Measurements from ENCODE around the gene SPRR4. TPM values are rescaled to one million over a fixed set of nuclear protein-coding genes. Genes with fewer than 3 reads are reported as not detected.

SPRR4 gene
- total RNA-seq, 1 experiment from 2014 or later: not detected

DNA sequence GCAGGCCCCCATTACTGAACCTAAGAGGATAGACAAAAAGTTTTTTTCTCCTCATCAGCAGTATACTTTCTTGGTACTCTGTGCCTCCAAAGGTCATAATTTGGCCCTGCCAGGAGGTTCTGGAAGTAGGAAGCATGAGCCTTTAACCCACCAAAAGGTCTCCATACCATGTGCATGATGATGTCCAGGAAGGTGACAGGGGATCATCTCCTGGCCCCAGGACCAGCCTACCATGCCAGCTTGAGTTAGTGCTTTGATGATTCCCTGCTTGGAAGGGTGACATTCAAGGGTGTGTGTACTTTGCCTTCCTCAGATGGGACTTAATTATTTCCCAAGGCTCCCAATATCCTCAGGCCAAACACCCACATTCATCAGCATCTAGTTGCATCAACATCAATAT is 7.2 kb downstream of the SPRR4 start:
- no peaks in the 10 kb centered on the region for H3K36me3 Mint-ChIP-seq (ENCODE audit: insufficient read depth, unreplicated experiment)
- intact Hi-C loops (cut with micrococcal nuclease; ENCODE audit: unreplicated experiment): no loop called here
- ChIA-PET CTCF (no interaction called here), POLR2A (no interaction called here)
- no peak overlapping the region for H3K4me3 ChIP-seq (ENCODE audit: low read depth, low read length)
- no peaks in the 10 kb centered on the region for H3K9me3 ChIP-seq
- peaks cover 2% of the 10 kb centered on the region; the same call in 1 of the 2 replicates for H3K27me3 ChIP-seq (replicated peaks; ENCODE audit: control insufficient read depth, insufficient read depth, low read length)
- no peak overlapping the region for H3K27ac Mint-ChIP-seq (ENCODE audit: unreplicated experiment)
- no peaks in the 10 kb centered on the region for H3K36me3 ChIP-seq (ENCODE audit: control insufficient read depth, insufficient read depth, low read length)
- H3K9me3 Mint-ChIP-seq (ENCODE audit: unreplicated experiment): no peaks in the 10 kb centered on the region
- no peaks in the 10 kb centered on the region for H3K4me1 Mint-ChIP-seq (ENCODE audit: low read depth, unreplicated experiment)
- no TSS peak for BruUV-seq (replicated peaks)
- TF ChIP-seq, protein P1, sequence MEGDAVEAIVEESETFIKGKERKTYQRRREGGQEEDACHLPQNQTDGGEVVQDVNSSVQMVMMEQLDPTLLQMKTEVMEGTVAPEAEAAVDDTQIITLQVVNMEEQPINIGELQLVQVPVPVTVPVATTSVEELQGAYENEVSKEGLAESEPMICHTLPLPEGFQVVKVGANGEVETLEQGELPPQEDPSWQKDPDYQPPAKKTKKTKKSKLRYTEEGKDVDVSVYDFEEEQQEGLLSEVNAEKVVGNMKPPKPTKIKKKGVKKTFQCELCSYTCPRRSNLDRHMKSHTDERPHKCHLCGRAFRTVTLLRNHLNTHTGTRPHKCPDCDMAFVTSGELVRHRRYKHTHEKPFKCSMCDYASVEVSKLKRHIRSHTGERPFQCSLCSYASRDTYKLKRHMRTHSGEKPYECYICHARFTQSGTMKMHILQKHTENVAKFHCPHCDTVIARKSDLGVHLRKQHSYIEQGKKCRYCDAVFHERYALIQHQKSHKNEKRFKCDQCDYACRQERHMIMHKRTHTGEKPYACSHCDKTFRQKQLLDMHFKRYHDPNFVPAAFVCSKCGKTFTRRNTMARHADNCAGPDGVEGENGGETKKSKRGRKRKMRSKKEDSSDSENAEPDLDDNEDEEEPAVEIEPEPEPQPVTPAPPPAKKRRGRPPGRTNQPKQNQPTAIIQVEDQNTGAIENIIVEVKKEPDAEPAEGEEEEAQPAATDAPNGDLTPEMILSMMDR (IDR thresholded peaks at IDR 0.05; ENCODE audit: insufficient read depth in 1 of 2, low read depth in 1 of 2, low read length in 1 of 2, severe bottlenecking in 1 of 2, unreplicated experiment in 1 of 2): no peak
- no peaks in the 10 kb centered on the region for H3K4me1 ChIP-seq
- peaks cover 18% of the 10 kb centered on the region for H3K27me3 Mint-ChIP-seq (ENCODE audit: insufficient read depth, unreplicated experiment)
- no peak overlapping the region for H3K4me3 Mint-ChIP-seq (ENCODE audit: unreplicated experiment)
- DNase-seq: no peak

DNA sequence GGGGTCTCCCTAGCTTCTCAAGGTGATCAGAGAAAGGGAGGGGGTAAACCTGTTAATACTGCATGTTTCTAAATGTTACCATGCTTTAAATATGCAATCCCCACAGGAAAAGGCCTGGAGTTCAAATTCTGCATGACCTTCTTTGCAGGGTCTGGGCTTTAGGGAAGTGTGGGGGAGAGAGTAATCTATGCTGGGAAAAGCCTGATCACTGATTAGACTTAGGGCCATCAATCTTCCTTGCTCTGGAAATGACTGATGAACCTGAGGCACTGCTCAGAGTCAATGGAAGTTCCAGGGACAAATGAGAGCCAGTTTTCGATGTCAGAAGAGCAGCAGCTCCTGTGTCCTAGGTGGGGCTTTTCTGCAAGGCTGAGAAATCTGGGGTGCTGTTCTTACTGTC is 10.2 kb downstream of the SPRR4 start:
- Histone ChIP-seq H3K4me3 (ENCODE audit: low read depth, low read length) (no peak overlapping the region), H3K27me3 (replicated peaks; ENCODE audit: control insufficient read depth, insufficient read depth, low read length) (peaks cover 2% of the 10 kb centered on the region; the same call in 1 of the 2 replicates), H3K9me3 (no peaks in the 10 kb centered on the region), H3K36me3 (ENCODE audit: control insufficient read depth, insufficient read depth, low read length) (no peaks in the 10 kb centered on the region), H3K4me1 (no peaks in the 10 kb centered on the region)
- CTCF ChIA-PET: no interaction called here
- POLR2A ChIA-PET: no interaction called here
- BruUV-seq (replicated peaks): no TSS peak
- Mint-ChIP-seq H3K27ac (ENCODE audit: unreplicated experiment) (no peak overlapping the region), H3K36me3 (ENCODE audit: insufficient read depth, unreplicated experiment) (no peaks in the 10 kb centered on the region), H3K4me3 (ENCODE audit: unreplicated experiment) (no peak overlapping the region), H3K4me1 (ENCODE audit: low read depth, unreplicated experiment) (no peaks in the 10 kb centered on the region), H3K27me3 (ENCODE audit: insufficient read depth, unreplicated experiment) (peaks cover 26% of the 10 kb centered on the region), H3K9me3 (ENCODE audit: unreplicated experiment) (no peaks in the 10 kb centered on the region)
- DNase-seq: no peak
- TF ChIP-seq, protein P1 (IDR thresholded peaks at IDR 0.05; ENCODE audit: insufficient read depth in 1 of 2, low read depth in 1 of 2, low read length in 1 of 2, severe bottlenecking in 1 of 2, unreplicated experiment in 1 of 2): no peak
- intact Hi-C loops (cut with micrococcal nuclease; ENCODE audit: unreplicated experiment): no loop called here

DNA sequence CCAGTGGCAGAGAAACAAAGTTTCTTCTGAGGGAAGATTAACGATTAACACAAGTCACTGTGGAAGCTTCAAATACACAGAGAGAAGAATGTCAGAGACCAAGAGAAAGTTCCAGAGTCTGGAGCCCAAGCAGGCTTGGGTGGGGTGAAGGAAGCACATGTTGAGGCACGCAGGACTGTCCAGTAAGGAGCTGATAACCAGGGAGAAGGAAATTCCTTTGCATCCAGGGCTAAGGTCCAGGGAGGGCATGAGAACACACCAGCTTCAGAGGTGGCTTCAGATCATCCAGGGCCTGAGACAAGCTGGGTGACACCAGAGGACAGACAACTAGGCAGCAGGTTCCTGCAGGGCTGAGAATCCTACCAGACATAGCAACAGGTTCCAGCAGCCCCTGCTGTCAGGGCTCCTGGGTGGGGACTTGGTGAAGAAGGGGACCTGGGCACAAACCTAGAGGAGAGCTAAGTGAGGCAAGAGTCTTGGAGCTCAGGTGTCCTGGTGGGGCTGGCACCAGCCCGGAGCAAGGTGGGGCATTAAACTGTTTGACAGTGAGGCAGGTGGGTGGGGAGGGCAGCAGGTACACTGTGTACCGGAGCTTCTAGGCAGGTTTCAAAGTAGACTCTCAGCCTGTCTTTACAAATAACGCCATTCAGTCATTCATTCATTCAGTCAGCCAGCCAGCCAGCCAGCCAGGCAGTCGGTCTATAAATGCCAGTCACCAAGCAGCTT is 10.9 kb downstream of the SPRR4 start:
- no peak for DNase-seq
- peaks cover 24% of the 10 kb centered on the region for H3K27me3 Mint-ChIP-seq (ENCODE audit: insufficient read depth, unreplicated experiment)
- H3K9me3 Mint-ChIP-seq (ENCODE audit: unreplicated experiment): no peaks in the 10 kb centered on the region
- Histone ChIP-seq H3K4me3 (ENCODE audit: low read depth, low read length) (no peak overlapping the region), H3K36me3 (ENCODE audit: control insufficient read depth, insufficient read depth, low read length) (no peaks in the 10 kb centered on the region), H3K4me1 (no peaks in the 10 kb centered on the region), H3K27me3 (replicated peaks; ENCODE audit: control insufficient read depth, insufficient read depth, low read length) (peaks cover 2% of the 10 kb centered on the region; the same call in 1 of the 2 replicates), H3K9me3 (no peaks in the 10 kb centered on the region)
- CTCF ChIA-PET: no interaction called here
- no TSS peak for BruUV-seq (replicated peaks)
- no peaks in the 10 kb centered on the region for H3K36me3 Mint-ChIP-seq (ENCODE audit: insufficient read depth, unreplicated experiment)
- H3K4me1 Mint-ChIP-seq (ENCODE audit: low read depth, unreplicated experiment): no peaks in the 10 kb centered on the region
- H3K27ac Mint-ChIP-seq (ENCODE audit: unreplicated experiment): no peak overlapping the region
- no peak overlapping the region for H3K4me3 Mint-ChIP-seq (ENCODE audit: unreplicated experiment)
- TF ChIP-seq, protein P1 (IDR thresholded peaks at IDR 0.05; ENCODE audit: insufficient read depth in 1 of 2, low read depth in 1 of 2, low read length in 1 of 2, severe bottlenecking in 1 of 2, unreplicated experiment in 1 of 2): no peak
- intact Hi-C loops (cut with micrococcal nuclease; ENCODE audit: unreplicated experiment): no loop called here
- POLR2A ChIA-PET: no interaction called here

Measured in Caco-2 (cell line).